Esophagus muscularis mucosa (tissue), 3 donors: ENCODE data around the gene SNX9.

Source experiments
- CTCF ChIP-seq, 3 experiments: fragments of 200-600 bp in 2 of 3; fragments of 450-650 bp in 1 of 3; sonication (generic) in 2 of 3; IDR thresholded peaks; one replicate each; pipeline ENCODE4 v1.5.1; 2017 to 2019; ENCODE audit warnings: antibody characterized with exemption in 3 of 3, mild to moderate bottlenecking in 2 of 3, moderate library complexity in 1 of 3
- POLR2AphosphoS5 ChIP-seq, 2 donors: sonication (generic); formaldehyde crosslinking; IDR thresholded peaks; one replicate each; pipeline ENCODE4 v1.6.1; 2017; ENCODE audit warnings: antibody characterized with exemption in 2 of 2

GRCh38 chr6:157978021-157978783 is 155.2 kb downstream of the SNX9 start:
- TF ChIP-seq POLR2AphosphoS5 (IDR thresholded peaks at IDR 0.05), result no peak
- no peak for TF ChIP-seq CTCF (IDR thresholded peaks at IDR 0.05)
